HCT116 (cell line): Measurements from ENCODE around the gene LPIN1.

ENCODE experiments used
- CBX3 ChIP-seq: IDR thresholded peaks from 2 replicates; pipeline ENCODE4 v1.6.1; 2012; ENCODE audit warnings: low read depth
- EZH2phosphoT487 ChIP-seq: fragments of 200-600 bp; IDR thresholded peaks from 2 replicates; pipeline ENCODE4 v1.6.1; 2018; ENCODE audit warnings: antibody characterized with exemption, borderline replicate concordance
- FOSL1 ChIP-seq: IDR thresholded peaks from 2 replicates; pipeline ENCODE4 v1.6.1; 2012; ENCODE audit warnings: low read depth
- JUND ChIP-seq: IDR thresholded peaks from 2 replicates; pipeline ENCODE4 v1.6.1; 2012
- POLR2A ChIP-seq: IDR thresholded peaks from 2 replicates; pipeline ENCODE4 v1.7.0; 2011; ENCODE audit warnings: borderline replicate concordance; ENCODE audit not compliant: insufficient read depth, insufficient read length; ENCODE audit errors: extremely low read depth
- POLR2AphosphoS5 ChIP-seq: IDR thresholded peaks from 2 replicates; pipeline ENCODE4 v1.6.1; 2011; ENCODE audit warnings: mild to moderate bottlenecking, low read depth, low read length, moderate library complexity
- RAD21 ChIP-seq: IDR thresholded peaks from 2 replicates; pipeline ENCODE4 v1.6.1; 2012; ENCODE audit warnings: low read depth, mild to moderate bottlenecking
- SP1 ChIP-seq: IDR thresholded peaks from 2 replicates; pipeline ENCODE4 v1.6.1; 2012; ENCODE audit warnings: low read depth
- TCF7L2 ChIP-seq: IDR thresholded peaks from 2 replicates; pipeline ENCODE4 v1.7.0; 2011; ENCODE audit warnings: borderline replicate concordance, inconsistent platforms; ENCODE audit not compliant: insufficient read depth, insufficient read length; ENCODE audit errors: extremely low read depth
- TF ChIP-seq, protein P1 (sequence below), 3 experiments: fragments of 200-600 bp in 1 of 3; sonication (generic) in 1 of 3; IDR thresholded peaks in 2 of 3; conservative IDR thresholded peaks in 1 of 3; 2 replicates each; pipeline ENCODE4 v1.5.1; 2012 to 2017; ENCODE audit warnings: low read depth in 2 of 3, low read length in 2 of 3, antibody characterized with exemption in 1 of 3, borderline replicate concordance in 1 of 3, control low read depth in 1 of 3, mild to moderate bottlenecking in 1 of 3, mixed read lengths in 1 of 3, mixed run types in 1 of 3, moderate library complexity in 1 of 3; ENCODE audit not compliant: insufficient read depth in 1 of 3
- TF ChIP-seq, protein P2 (sequence below): IDR thresholded peaks from 2 replicates; pipeline ENCODE4 v1.6.1; 2012

DNA sequence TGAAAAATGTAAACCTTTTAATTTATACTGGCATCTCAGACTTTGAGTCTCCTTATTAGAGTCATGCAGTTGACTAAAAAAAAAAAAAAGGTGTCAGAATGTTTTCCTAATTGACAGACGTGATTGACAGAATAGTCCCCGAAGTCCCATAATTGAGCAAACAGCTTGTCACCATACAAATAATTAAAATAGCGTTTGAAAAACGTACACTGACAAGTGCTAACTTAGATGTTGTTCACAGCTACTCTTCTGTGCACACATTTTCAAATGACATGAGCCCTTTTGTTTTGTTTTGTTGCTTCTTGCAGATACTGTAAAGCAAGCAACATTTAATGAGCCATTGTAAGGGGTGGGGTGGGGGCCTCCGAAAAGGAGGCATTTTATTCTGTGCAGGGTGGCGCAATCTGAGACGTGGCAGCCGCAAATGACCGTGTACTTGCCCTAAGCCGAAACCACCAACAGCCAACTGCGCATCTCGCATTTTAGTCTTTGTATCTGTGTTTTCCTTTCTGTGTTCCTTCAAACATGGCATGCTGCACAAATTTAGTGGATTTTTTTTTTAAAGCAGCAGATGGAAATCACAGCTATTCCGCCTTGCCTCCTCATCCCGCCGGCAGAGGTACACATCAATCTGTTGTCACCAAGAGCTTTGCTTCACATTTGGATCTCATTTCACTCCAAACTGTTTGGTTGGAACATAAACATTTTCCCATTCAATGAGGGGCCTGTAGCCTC, 52.4 kb downstream of the LPIN1 start:
- TF ChIP-seq FOSL1: no peak
- TF ChIP-seq, protein P1, sequence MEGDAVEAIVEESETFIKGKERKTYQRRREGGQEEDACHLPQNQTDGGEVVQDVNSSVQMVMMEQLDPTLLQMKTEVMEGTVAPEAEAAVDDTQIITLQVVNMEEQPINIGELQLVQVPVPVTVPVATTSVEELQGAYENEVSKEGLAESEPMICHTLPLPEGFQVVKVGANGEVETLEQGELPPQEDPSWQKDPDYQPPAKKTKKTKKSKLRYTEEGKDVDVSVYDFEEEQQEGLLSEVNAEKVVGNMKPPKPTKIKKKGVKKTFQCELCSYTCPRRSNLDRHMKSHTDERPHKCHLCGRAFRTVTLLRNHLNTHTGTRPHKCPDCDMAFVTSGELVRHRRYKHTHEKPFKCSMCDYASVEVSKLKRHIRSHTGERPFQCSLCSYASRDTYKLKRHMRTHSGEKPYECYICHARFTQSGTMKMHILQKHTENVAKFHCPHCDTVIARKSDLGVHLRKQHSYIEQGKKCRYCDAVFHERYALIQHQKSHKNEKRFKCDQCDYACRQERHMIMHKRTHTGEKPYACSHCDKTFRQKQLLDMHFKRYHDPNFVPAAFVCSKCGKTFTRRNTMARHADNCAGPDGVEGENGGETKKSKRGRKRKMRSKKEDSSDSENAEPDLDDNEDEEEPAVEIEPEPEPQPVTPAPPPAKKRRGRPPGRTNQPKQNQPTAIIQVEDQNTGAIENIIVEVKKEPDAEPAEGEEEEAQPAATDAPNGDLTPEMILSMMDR (IDR thresholded peaks at IDR 0.05 in 2 of 3, conservative IDR thresholded peaks at IDR 0.05 in 1 of 3; ENCODE audit: borderline replicate concordance in 1 of 3, insufficient read depth in 1 of 3, low read depth in 2 of 3, low read length in 2 of 3): no peak
- TF ChIP-seq POLR2AphosphoS5: no peak
- no peak for TF ChIP-seq EZH2phosphoT487
- TF ChIP-seq JUND: no peak
- TF ChIP-seq CBX3: no peak
- no peak for TF ChIP-seq POLR2A
- no peak for TF ChIP-seq RAD21
- TF ChIP-seq, protein P2, sequence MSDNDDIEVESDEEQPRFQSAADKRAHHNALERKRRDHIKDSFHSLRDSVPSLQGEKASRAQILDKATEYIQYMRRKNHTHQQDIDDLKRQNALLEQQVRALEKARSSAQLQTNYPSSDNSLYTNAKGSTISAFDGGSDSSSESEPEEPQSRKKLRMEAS: no peak
- TF ChIP-seq TCF7L2: no peak
- TF ChIP-seq SP1: no peak
